Left renal cortex interstitium (tissue), 4 donors: ENCODE measurements around the gene PDIA2. TPM values are rescaled to one million over a fixed set of nuclear protein-coding genes. Genes with fewer than 3 reads are reported as not detected.

Source experiments
- DNase-seq, 4 donors: peaks; one replicate each; pipeline ENCODE4 v3.0.0-alpha.2; 2013; ENCODE audit warnings: low read depth in 4 of 4, low spot score in 2 of 4, missing footprints in 1 of 4
- polyA plus RNA-seq, 4 donors: library from polyadenylated mRNA; unstranded; fragments of 120-200 nt; gene quantifications; one replicate each; pipeline ENCODE4 v1.2.1, GENCODE V29; 2013; ENCODE audit not compliant: insufficient read length in 4 of 4

Gene PDIA2
- polyA plus RNA-seq, 4 donors = 0.44 to 3.5 (median 1.7) TPM

- DNase-seq = no peak
Observed at GRCh38 chr16:296276-296675, 13.3 kb downstream of the PDIA2 start.

- DNase-seq = no peak
Observed at GRCh38 chr16:296806-297510, 14.0 kb downstream of the PDIA2 start.

GRCh38 chr16:297832-298231 lies 14.9 kb downstream of the PDIA2 start:
- DNase-seq = no peak

GRCh38 chr16:301235-301634 lies 18.3 kb downstream of the PDIA2 start:
- no peak for DNase-seq

GRCh38 chr16:301950-302349 lies 19.0 kb downstream of the PDIA2 start:
- no peak for DNase-seq

GRCh38 chr16:303760-304505 lies 21.0 kb downstream of the PDIA2 start:
- no peak for DNase-seq

GRCh38 chr16:305916-306626 lies 23.1 kb downstream of the PDIA2 start:
- DNase-seq = no peak

GRCh38 chr16:306911-307370 lies 24.0 kb downstream of the PDIA2 start:
- no peak for DNase-seq

GRCh38 chr16:307691-308312 lies 24.8 kb downstream of the PDIA2 start:
- no peak for DNase-seq

GRCh38 chr16:309476-309875 lies 26.5 kb downstream of the PDIA2 start:
- no peak for DNase-seq

- no peak for DNase-seq
Observed at GRCh38 chr16:311725-312124, 28.8 kb downstream of the PDIA2 start.

GRCh38 chr16:314351-314750 lies 31.4 kb downstream of the PDIA2 start:
- no peak for DNase-seq

- DNase-seq = no peak
Observed at GRCh38 chr16:314795-315299, 31.9 kb downstream of the PDIA2 start.

- DNase-seq = no peak
Observed at GRCh38 chr16:316741-317464, 33.9 kb downstream of the PDIA2 start.

GRCh38 chr16:317583-317982 lies 34.6 kb downstream of the PDIA2 start:
- no peak for DNase-seq

GRCh38 chr16:318628-319027 lies 35.7 kb downstream of the PDIA2 start:
- no peak for DNase-seq

GRCh38 chr16:320206-320605 lies 37.2 kb downstream of the PDIA2 start:
- no peak for DNase-seq

- no peak for DNase-seq
Observed at GRCh38 chr16:321532-321931, 38.6 kb downstream of the PDIA2 start.

- no peak for DNase-seq
Observed at GRCh38 chr16:322476-323143, 39.6 kb downstream of the PDIA2 start.

GRCh38 chr16:324201-324450 lies 41.2 kb downstream of the PDIA2 start:
- no peak for DNase-seq
